Measurements from ENCODE around the gene HEPN1.
A peak's percentile ranks its signal among the peaks of the same experiment; 100 is the strongest.

Gene HEPN1

GRCh38 chr11:124918950-124919349 lies at the start of gene HEPN1:
HEPN1 (plus strand) TSS chr11:124919250.
- no peak for DNase-seq (ENCODE audit: low read depth)

GRCh38 chr11:124869331-124869730 lies 49.7 kb upstream of the HEPN1 start:
- no peak for DNase-seq (ENCODE audit: low read depth)

- DNase-seq (ENCODE audit: low read depth) = no peak
These were observed 49.1 kb upstream of the HEPN1 start for GRCh38 chr11:124869856-124870387.

- no peak for DNase-seq (ENCODE audit: low read depth)
These were observed 48.6 kb upstream of the HEPN1 start for GRCh38 chr11:124870430-124870829.

- no peak for DNase-seq (ENCODE audit: low read depth)
These were observed 46.8 kb upstream of the HEPN1 start for GRCh38 chr11:124872280-124872679.

GRCh38 chr11:124872741-124873140 lies 46.3 kb upstream of the HEPN1 start:
- DNase-seq (ENCODE audit: low read depth) = no peak

GRCh38 chr11:124873951-124874350 lies 45.1 kb upstream of the HEPN1 start:
- DNase-seq (ENCODE audit: low read depth) = no peak

GRCh38 chr11:124874571-124875255 lies 44.3 kb upstream of the HEPN1 start:
- DNase-seq (ENCODE audit: low read depth) = no peak

GRCh38 chr11:124875401-124875800 lies 43.6 kb upstream of the HEPN1 start:
- no peak for DNase-seq (ENCODE audit: low read depth)

- DNase-seq (ENCODE audit: low read depth) = peak; percentile 95
These were observed 42.9 kb upstream of the HEPN1 start for GRCh38 chr11:124875943-124876817.

- DNase-seq (ENCODE audit: low read depth) = no peak
These were observed 42.0 kb upstream of the HEPN1 start for GRCh38 chr11:124876818-124877630.

GRCh38 chr11:124877631-124877909 lies 41.5 kb upstream of the HEPN1 start:
- DNase-seq (ENCODE audit: low read depth) = no peak

GRCh38 chr11:124877910-124878758 lies 40.9 kb upstream of the HEPN1 start:
- no peak for DNase-seq (ENCODE audit: low read depth)

- no peak for DNase-seq (ENCODE audit: low read depth)
These were observed 40.1 kb upstream of the HEPN1 start for GRCh38 chr11:124878759-124879492.

- DNase-seq (ENCODE audit: low read depth) = no peak
These were observed 39.4 kb upstream of the HEPN1 start for GRCh38 chr11:124879493-124880289.

- DNase-seq (ENCODE audit: low read depth) = no peak
These were observed 38.8 kb upstream of the HEPN1 start for GRCh38 chr11:124880290-124880611.

- no peak for DNase-seq (ENCODE audit: low read depth)
These were observed 38.1 kb upstream of the HEPN1 start for GRCh38 chr11:124880958-124881357.

GRCh38 chr11:124882339-124883071 lies 36.5 kb upstream of the HEPN1 start:
- DNase-seq (ENCODE audit: low read depth) = no peak

GRCh38 chr11:124884340-124884739 lies 34.7 kb upstream of the HEPN1 start:
- DNase-seq (ENCODE audit: low read depth) = no peak

Measured in fibroblast of the conjunctiva (primary cell).